Mesendoderm (in vitro differentiated cells): ENCODE data around the gene NOS1.

Experiments used
- DNase-seq: peaks from one replicate; pipeline ENCODE4 v3.0.0; 2013
- H2AK5ac ChIP-seq: 2 replicates; pipeline ENCODE4 v1.6.1; 2013; ENCODE audit warnings: low read length, inconsistent platforms
- H2BK120ac ChIP-seq: 2 replicates; pipeline ENCODE4 v1.6.1; 2013; ENCODE audit warnings: low read depth, mild to moderate bottlenecking, low read length, moderate library complexity, mixed read lengths
- H2BK15ac ChIP-seq: replicated peaks from 2 replicates; pipeline ENCODE4 v1.6.1; 2013; ENCODE audit warnings: low read depth, mild to moderate bottlenecking, moderate library complexity
- H2BK5ac ChIP-seq: 2 replicates; pipeline ENCODE4 v1.6.1; 2013; ENCODE audit warnings: low read length, inconsistent platforms
- H3K18ac ChIP-seq: 2 replicates; pipeline ENCODE4 v1.6.1; 2013; ENCODE audit warnings: mild to moderate bottlenecking, low read length, mixed read lengths
- H3K23ac ChIP-seq: one replicate; pipeline ENCODE4 v1.6.1; 2013; ENCODE audit warnings: low read length
- H3K27ac ChIP-seq: 2 replicates; pipeline ENCODE4 v1.5.1; 2013; ENCODE audit warnings: low read depth, mild to moderate bottlenecking, inconsistent platforms, low read length, moderate library complexity
- H3K27me3 ChIP-seq: 2 replicates; pipeline ENCODE4 v1.6.1; 2013; ENCODE audit warnings: low read length, control low read depth, mild to moderate bottlenecking, inconsistent platforms; ENCODE audit not compliant: insufficient read depth, poor library complexity
- H3K36me3 ChIP-seq: 2 replicates; pipeline ENCODE4 v1.6.1; 2013; ENCODE audit warnings: low read length, inconsistent platforms; ENCODE audit not compliant: control insufficient read depth, insufficient read depth
- H3K4ac ChIP-seq: one replicate; pipeline ENCODE4 v1.6.1; 2013; ENCODE audit warnings: low read depth, mild to moderate bottlenecking, low read length, moderate library complexity
- H3K4me1 ChIP-seq: 2 replicates; pipeline ENCODE4 v1.6.1; 2013; ENCODE audit warnings: low read depth, low read length, inconsistent platforms; ENCODE audit not compliant: control insufficient read depth
- H3K4me2 ChIP-seq: 2 replicates; pipeline ENCODE4 v1.6.1; 2013; ENCODE audit warnings: low read length
- H3K4me3 ChIP-seq: 2 replicates; pipeline ENCODE4 v1.5.1; 2013; ENCODE audit warnings: mild to moderate bottlenecking, low read length
- H3K56ac ChIP-seq: one replicate; pipeline ENCODE4 v1.6.1; 2013; ENCODE audit warnings: low read length
- H3K79me1 ChIP-seq: 2 replicates; pipeline ENCODE4 v1.6.1; 2013; ENCODE audit warnings: low read length, inconsistent platforms
- H3K79me2 ChIP-seq: 2 replicates; pipeline ENCODE4 v1.6.1; 2013; ENCODE audit warnings: mild to moderate bottlenecking, low read length; ENCODE audit not compliant: control insufficient read depth, insufficient read depth
- H3K9ac ChIP-seq: 2 replicates; pipeline ENCODE4 v1.6.1; 2013; ENCODE audit warnings: low read length, inconsistent platforms
- H4K5ac ChIP-seq: one replicate; pipeline ENCODE4 v1.6.1; 2013; ENCODE audit warnings: low read length
- H4K8ac ChIP-seq: one replicate; pipeline ENCODE4 v1.6.1; 2013; ENCODE audit warnings: low read depth, mild to moderate bottlenecking, control low read depth, low read length, moderate library complexity
- WGBS: extraction: QIAGEN DNeasy Blood & Tissue Kit; methylation state at CpG from one replicate; pipeline ENCODE4 v1.1.7; 2013; ENCODE audit warnings: low lambda C conversion rate, missing lambda C conversion rate; ENCODE audit not compliant: insufficient coverage; ENCODE audit errors: extremely low coverage; 5-methylcytosine and 5-hydroxymethylcytosine counted together

NOS1 gene

GRCh38 chr12:117360222-117360550 lies 1.2 kb downstream of the NOS1 start:
- no peak overlapping the region for H2BK15ac ChIP-seq
- no peak overlapping the region for H2BK5ac ChIP-seq
- no peak overlapping the region for H3K18ac ChIP-seq
- peak overlapping the region; percentile 94 for H3K23ac ChIP-seq
- H3K79me1 ChIP-seq: no peaks in the 10 kb centered on the region
- H3K56ac ChIP-seq: no peak overlapping the region
- H3K79me2 ChIP-seq: no peaks in the 10 kb centered on the region
- H2BK120ac ChIP-seq: no peak overlapping the region
- H3K4me3 ChIP-seq: peak overlapping the region; percentile 61
- whole genome bisulfite sequencing: no CpG with 5 or more reads among the region's 23 CpGs
- H3K9ac ChIP-seq: peak overlapping the region; percentile 36
- peaks cover 41% of the 10 kb centered on the region for H3K27me3 ChIP-seq
- H3K4ac ChIP-seq: no peak overlapping the region
- no peak for DNase-seq
- no peaks in the 10 kb centered on the region for H3K36me3 ChIP-seq
- no peak overlapping the region for H2AK5ac ChIP-seq
- no peaks in the 10 kb centered on the region for H3K4me1 ChIP-seq
- H4K5ac ChIP-seq: no peak overlapping the region
- no peak overlapping the region for H4K8ac ChIP-seq
- H3K27ac ChIP-seq: no peak overlapping the region
- H3K4me2 ChIP-seq: peak overlapping the region; percentile 61

- Histone ChIP-seq H2BK120ac (no peak overlapping the region), H2BK15ac (no peak overlapping the region), H3K56ac (no peak overlapping the region), H3K9ac (no peak overlapping the region), H4K8ac (no peak overlapping the region), H3K4ac (no peak overlapping the region), H4K5ac (no peak overlapping the region), H3K4me2 (no peak overlapping the region), H3K27me3 (peaks cover 41% of the 10 kb centered on the region), H2BK5ac (no peak overlapping the region), H3K4me3 (no peak overlapping the region), H3K79me1 (no peaks in the 10 kb centered on the region), H3K27ac (no peak overlapping the region), H3K4me1 (no peaks in the 10 kb centered on the region), H3K79me2 (no peaks in the 10 kb centered on the region), H2AK5ac (no peak overlapping the region), H3K18ac (no peak overlapping the region), H3K23ac (no peak overlapping the region), H3K36me3 (no peaks in the 10 kb centered on the region)
- DNase-seq: no peak
- no CpG with 5 or more reads among the region's 42 CpGs for WGBS
Measured at GRCh38 chr12:117359029-117359845, 2.2 kb downstream of the NOS1 start.

GRCh38 chr12:117356048-117356447 lies 5.4 kb downstream of the NOS1 start:
- no CpG with 5 or more reads among the region's 1 CpG for WGBS
- H3K27ac ChIP-seq: no peak overlapping the region
- H3K23ac ChIP-seq: no peak overlapping the region
- H3K4me3 ChIP-seq: no peak overlapping the region
- no peak overlapping the region for H3K4ac ChIP-seq
- no peak overlapping the region for H4K5ac ChIP-seq
- H3K9ac ChIP-seq: no peak overlapping the region
- no peaks in the 10 kb centered on the region for H3K79me1 ChIP-seq
- no peak overlapping the region for H2BK5ac ChIP-seq
- H3K36me3 ChIP-seq: no peaks in the 10 kb centered on the region
- no peak overlapping the region for H3K56ac ChIP-seq
- no peaks in the 10 kb centered on the region for H3K79me2 ChIP-seq
- H2AK5ac ChIP-seq: no peak overlapping the region
- no peak overlapping the region for H4K8ac ChIP-seq
- no peak overlapping the region for H2BK120ac ChIP-seq
- H2BK15ac ChIP-seq: no peak overlapping the region
- H3K18ac ChIP-seq: no peak overlapping the region
- no peaks in the 10 kb centered on the region for H3K4me1 ChIP-seq
- H3K27me3 ChIP-seq: peaks cover 31% of the 10 kb centered on the region
- no peak for DNase-seq
- H3K4me2 ChIP-seq: no peak overlapping the region

GRCh38 chr12:117352883-117353282 lies 8.5 kb downstream of the NOS1 start:
- H4K8ac ChIP-seq: no peak overlapping the region
- H3K79me2 ChIP-seq: no peaks in the 10 kb centered on the region
- H2BK15ac ChIP-seq: no peak overlapping the region
- no peaks in the 10 kb centered on the region for H3K79me1 ChIP-seq
- no peak overlapping the region for H3K9ac ChIP-seq
- peaks cover 3% of the 10 kb centered on the region for H3K27me3 ChIP-seq
- no peak overlapping the region for H2AK5ac ChIP-seq
- no peak overlapping the region for H3K4me3 ChIP-seq
- H3K36me3 ChIP-seq: no peaks in the 10 kb centered on the region
- no peak overlapping the region for H2BK5ac ChIP-seq
- H2BK120ac ChIP-seq: no peak overlapping the region
- no peak for DNase-seq
- no peak overlapping the region for H3K18ac ChIP-seq
- H3K4me2 ChIP-seq: no peak overlapping the region
- no peak overlapping the region for H3K23ac ChIP-seq
- no peak overlapping the region for H3K4ac ChIP-seq
- no peak overlapping the region for H4K5ac ChIP-seq
- H3K56ac ChIP-seq: no peak overlapping the region
- no peak overlapping the region for H3K27ac ChIP-seq
- H3K4me1 ChIP-seq: no peaks in the 10 kb centered on the region

GRCh38 chr12:117352206-117352605 lies 9.2 kb downstream of the NOS1 start:
- Histone ChIP-seq H3K4ac (no peak overlapping the region), H3K36me3 (no peaks in the 10 kb centered on the region), H3K4me3 (no peak overlapping the region), H2BK5ac (no peak overlapping the region), H3K27me3 (no peaks in the 10 kb centered on the region), H3K18ac (no peak overlapping the region), H3K4me1 (no peaks in the 10 kb centered on the region), H2BK120ac (no peak overlapping the region), H3K56ac (no peak overlapping the region), H3K9ac (no peak overlapping the region), H3K23ac (no peak overlapping the region), H2BK15ac (no peak overlapping the region), H2AK5ac (no peak overlapping the region), H3K79me2 (no peaks in the 10 kb centered on the region), H3K79me1 (no peaks in the 10 kb centered on the region), H4K5ac (no peak overlapping the region), H3K4me2 (no peak overlapping the region), H4K8ac (no peak overlapping the region), H3K27ac (no peak overlapping the region)
- WGBS: no CpG with 5 or more reads among the region's 9 CpGs
- DNase-seq: no peak

GRCh38 chr12:117350140-117350539 lies 11.3 kb downstream of the NOS1 start:
- Histone ChIP-seq H2BK5ac (no peak overlapping the region), H3K4me2 (no peak overlapping the region), H4K5ac (no peak overlapping the region), H3K4me3 (no peak overlapping the region), H2AK5ac (no peak overlapping the region), H3K36me3 (no peaks in the 10 kb centered on the region), H2BK120ac (no peak overlapping the region), H2BK15ac (no peak overlapping the region), H3K4ac (no peak overlapping the region), H3K27me3 (no peaks in the 10 kb centered on the region), H3K18ac (no peak overlapping the region), H3K4me1 (no peaks in the 10 kb centered on the region), H3K23ac (no peak overlapping the region), H3K9ac (no peak overlapping the region), H4K8ac (no peak overlapping the region), H3K79me2 (no peaks in the 10 kb centered on the region), H3K27ac (no peak overlapping the region), H3K56ac (no peak overlapping the region), H3K79me1 (no peaks in the 10 kb centered on the region)
- no peak for DNase-seq
- no CpG with 5 or more reads among the region's 4 CpGs for WGBS
